ENCODE data around the gene TCP11X1. TPM values are rescaled to one million over a fixed set of nuclear protein-coding genes. Genes with fewer than 3 reads are reported as not detected.
"Not testable (repeated sequence)": the region's sequence is repeated elsewhere in the genome, so short reads cannot be mapped to it uniquely, and the experiment has no call there.

TCP11X1 gene
- total RNA-seq (2021) (not detected in 2 replicates), Bru-seq, nascent RNA (not detected), BruChase-seq, experiment 1, labeled RNA remaining after a 2-hour chase (not detected), BruChase-seq, experiment 2, labeled RNA remaining after a 6-hour chase (not detected)
- long read RNA-seq: 0 reads

GRCh38 chrX:102214986-102215385 is at the start of gene TCP11X1:
Gene TCP11X1 (plus strand): TSS chrX:102215301.
- BruUV-seq (replicated peaks); intact Hi-C loops (cut with micrococcal nuclease; ENCODE audit: unreplicated experiment); POLR2A ChIA-PET (ENCODE audit: low non-redundant PET); H3K27ac ChIP-seq (ENCODE audit: low read depth, low read length, poor library complexity, severe bottlenecking); H3K27me3 ChIP-seq (replicated peaks; ENCODE audit: insufficient read depth, low read depth, low read length, poor library complexity); H3K36me3 ChIP-seq (ENCODE audit: insufficient read depth, low read length, poor library complexity, severe bottlenecking); H3K9me3 ChIP-seq (ENCODE audit: low read depth, low read length, poor library complexity, severe bottlenecking); DNase-seq (ENCODE audit: low spot score); H3K4me3 ChIP-seq (ENCODE audit: low read depth, low read length, poor library complexity, severe bottlenecking); CTCF ChIA-PET; H3K4me1 ChIP-seq (ENCODE audit: insufficient read depth, low read length, poor library complexity, severe bottlenecking): not testable (repeated sequence)

- TF ChIP-seq EZH2 (IDR thresholded peaks at IDR 0.05; ENCODE audit: borderline replicate concordance, low read depth, low read length, poor library complexity, severe bottlenecking) (no peak), CTCF (conservative IDR thresholded peaks at IDR 0.05; ENCODE audit: low read depth, low read length) (no peak)
- Histone ChIP-seq H3K27me3 (replicated peaks; ENCODE audit: insufficient read depth, low read depth, low read length, poor library complexity) (no peaks in the 10 kb centered on the region), H3K4me1 (ENCODE audit: insufficient read depth, low read length, poor library complexity, severe bottlenecking) (no peaks in the 10 kb centered on the region), H3K27ac (ENCODE audit: low read depth, low read length, poor library complexity, severe bottlenecking) (no peak overlapping the region), H3K4me3 (ENCODE audit: low read depth, low read length, poor library complexity, severe bottlenecking) (no peak overlapping the region), H3K9me3 (ENCODE audit: low read depth, low read length, poor library complexity, severe bottlenecking) (no peaks in the 10 kb centered on the region), H3K36me3 (ENCODE audit: insufficient read depth, low read length, poor library complexity, severe bottlenecking) (no peaks in the 10 kb centered on the region)
- CTCF ChIA-PET: no interaction called here
- POLR2A ChIA-PET (ENCODE audit: low non-redundant PET): no interaction called here
- intact Hi-C loops (cut with micrococcal nuclease; ENCODE audit: unreplicated experiment): no loop called here
- DNase-seq (ENCODE audit: low spot score): no peak
- BruUV-seq (replicated peaks): no TSS peak
Observed at GRCh38 chrX:102185967-102186720, 29.0 kb upstream of the TCP11X1 start.

DNA sequence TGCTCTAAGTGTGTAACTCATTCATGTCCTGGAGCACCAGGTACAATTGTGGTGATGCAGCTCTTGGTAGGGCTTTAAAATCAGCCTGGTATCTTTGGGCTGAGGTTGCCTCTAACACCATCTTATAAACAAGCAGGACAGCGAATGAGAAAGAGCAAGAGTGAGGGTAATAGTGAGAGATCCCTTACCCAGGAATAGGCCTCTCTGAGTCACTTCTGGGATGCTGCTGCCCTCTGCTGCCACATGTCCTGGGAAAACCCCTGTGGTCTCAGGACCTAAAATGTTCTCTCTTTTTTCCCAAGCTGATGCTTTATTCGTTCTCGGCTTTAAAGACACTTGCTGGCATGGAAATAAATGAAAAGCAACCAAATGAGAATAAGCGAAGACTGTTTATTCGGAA is 7.2 kb upstream of the TCP11X1 start:
- H3K9me3 ChIP-seq (ENCODE audit: low read depth, low read length, poor library complexity, severe bottlenecking); intact Hi-C loops (cut with micrococcal nuclease; ENCODE audit: unreplicated experiment); H3K27me3 ChIP-seq (replicated peaks; ENCODE audit: insufficient read depth, low read depth, low read length, poor library complexity); H3K27ac ChIP-seq (ENCODE audit: low read depth, low read length, poor library complexity, severe bottlenecking); CTCF ChIA-PET; DNase-seq (ENCODE audit: low spot score); H3K36me3 ChIP-seq (ENCODE audit: insufficient read depth, low read length, poor library complexity, severe bottlenecking); BruUV-seq (replicated peaks); H3K4me1 ChIP-seq (ENCODE audit: insufficient read depth, low read length, poor library complexity, severe bottlenecking); POLR2A ChIA-PET (ENCODE audit: low non-redundant PET); H3K4me3 ChIP-seq (ENCODE audit: low read depth, low read length, poor library complexity, severe bottlenecking): not testable (repeated sequence)

DNA sequence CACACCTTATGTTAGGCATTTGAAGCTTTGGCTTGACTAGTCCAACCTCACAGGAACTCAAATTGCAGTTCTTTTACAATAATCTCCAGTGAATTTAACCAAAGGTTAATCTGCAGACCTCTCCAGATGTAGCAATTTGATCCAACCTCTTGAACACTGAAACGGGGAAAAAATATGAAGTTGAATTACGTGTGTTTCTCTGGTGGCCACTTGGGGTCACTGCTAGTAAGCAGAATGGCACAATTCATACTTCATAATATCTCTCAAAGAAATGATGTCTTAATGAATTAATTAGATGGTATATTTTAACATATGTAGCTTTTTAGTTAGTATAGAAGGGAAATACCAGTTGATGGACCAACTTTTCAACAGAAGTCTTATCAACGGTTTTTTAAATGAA is 1.4 kb downstream of the TCP11X1 start:
- H3K9me3 ChIP-seq (ENCODE audit: low read depth, low read length, poor library complexity, severe bottlenecking); H3K36me3 ChIP-seq (ENCODE audit: insufficient read depth, low read length, poor library complexity, severe bottlenecking); intact Hi-C loops (cut with micrococcal nuclease; ENCODE audit: unreplicated experiment); H3K27me3 ChIP-seq (replicated peaks; ENCODE audit: insufficient read depth, low read depth, low read length, poor library complexity); H3K4me1 ChIP-seq (ENCODE audit: insufficient read depth, low read length, poor library complexity, severe bottlenecking); H3K4me3 ChIP-seq (ENCODE audit: low read depth, low read length, poor library complexity, severe bottlenecking); POLR2A ChIA-PET (ENCODE audit: low non-redundant PET); CTCF ChIA-PET; H3K27ac ChIP-seq (ENCODE audit: low read depth, low read length, poor library complexity, severe bottlenecking); DNase-seq (ENCODE audit: low spot score); BruUV-seq (replicated peaks): not testable (repeated sequence)

GRCh38 chrX:102235678-102236077 is 20.6 kb downstream of the TCP11X1 start:
- DNase-seq (ENCODE audit: low spot score); POLR2A ChIA-PET (ENCODE audit: low non-redundant PET); BruUV-seq (replicated peaks); intact Hi-C loops (cut with micrococcal nuclease; ENCODE audit: unreplicated experiment); H3K27ac ChIP-seq (ENCODE audit: low read depth, low read length, poor library complexity, severe bottlenecking); H3K9me3 ChIP-seq (ENCODE audit: low read depth, low read length, poor library complexity, severe bottlenecking); H3K4me3 ChIP-seq (ENCODE audit: low read depth, low read length, poor library complexity, severe bottlenecking); H3K4me1 ChIP-seq (ENCODE audit: insufficient read depth, low read length, poor library complexity, severe bottlenecking); H3K36me3 ChIP-seq (ENCODE audit: insufficient read depth, low read length, poor library complexity, severe bottlenecking); CTCF ChIA-PET; H3K27me3 ChIP-seq (replicated peaks; ENCODE audit: insufficient read depth, low read depth, low read length, poor library complexity): not testable (repeated sequence)

- BruUV-seq (replicated peaks); H3K4me3 ChIP-seq (ENCODE audit: low read depth, low read length, poor library complexity, severe bottlenecking); DNase-seq (ENCODE audit: low spot score); H3K9me3 ChIP-seq (ENCODE audit: low read depth, low read length, poor library complexity, severe bottlenecking); H3K27me3 ChIP-seq (replicated peaks; ENCODE audit: insufficient read depth, low read depth, low read length, poor library complexity); H3K4me1 ChIP-seq (ENCODE audit: insufficient read depth, low read length, poor library complexity, severe bottlenecking); H3K36me3 ChIP-seq (ENCODE audit: insufficient read depth, low read length, poor library complexity, severe bottlenecking); H3K27ac ChIP-seq (ENCODE audit: low read depth, low read length, poor library complexity, severe bottlenecking); intact Hi-C loops (cut with micrococcal nuclease; ENCODE audit: unreplicated experiment); POLR2A ChIA-PET (ENCODE audit: low non-redundant PET); CTCF ChIA-PET: not testable (repeated sequence)
Observed at GRCh38 chrX:102240265-102240664, 25.2 kb downstream of the TCP11X1 start.

- H3K27me3 ChIP-seq (replicated peaks; ENCODE audit: insufficient read depth, low read depth, low read length, poor library complexity); H3K4me3 ChIP-seq (ENCODE audit: low read depth, low read length, poor library complexity, severe bottlenecking); H3K36me3 ChIP-seq (ENCODE audit: insufficient read depth, low read length, poor library complexity, severe bottlenecking); BruUV-seq (replicated peaks); intact Hi-C loops (cut with micrococcal nuclease; ENCODE audit: unreplicated experiment); H3K4me1 ChIP-seq (ENCODE audit: insufficient read depth, low read length, poor library complexity, severe bottlenecking); POLR2A ChIA-PET (ENCODE audit: low non-redundant PET); H3K27ac ChIP-seq (ENCODE audit: low read depth, low read length, poor library complexity, severe bottlenecking); H3K9me3 ChIP-seq (ENCODE audit: low read depth, low read length, poor library complexity, severe bottlenecking); CTCF ChIA-PET; DNase-seq (ENCODE audit: low spot score): not testable (repeated sequence)
Observed at GRCh38 chrX:102246893-102247292, 31.8 kb downstream of the TCP11X1 start, which contains the start of gene NXF2. Gene NXF2 (plus strand): TSS chrX:102247167. CDS start chrX:102307079, 59,912 bp downstream.

All from A673 (cell line).